ENCODE results near the gene PAK5.
A peak's percentile ranks its signal among the peaks of the same experiment; 100 is the strongest.

The PAK5 gene

DNA sequence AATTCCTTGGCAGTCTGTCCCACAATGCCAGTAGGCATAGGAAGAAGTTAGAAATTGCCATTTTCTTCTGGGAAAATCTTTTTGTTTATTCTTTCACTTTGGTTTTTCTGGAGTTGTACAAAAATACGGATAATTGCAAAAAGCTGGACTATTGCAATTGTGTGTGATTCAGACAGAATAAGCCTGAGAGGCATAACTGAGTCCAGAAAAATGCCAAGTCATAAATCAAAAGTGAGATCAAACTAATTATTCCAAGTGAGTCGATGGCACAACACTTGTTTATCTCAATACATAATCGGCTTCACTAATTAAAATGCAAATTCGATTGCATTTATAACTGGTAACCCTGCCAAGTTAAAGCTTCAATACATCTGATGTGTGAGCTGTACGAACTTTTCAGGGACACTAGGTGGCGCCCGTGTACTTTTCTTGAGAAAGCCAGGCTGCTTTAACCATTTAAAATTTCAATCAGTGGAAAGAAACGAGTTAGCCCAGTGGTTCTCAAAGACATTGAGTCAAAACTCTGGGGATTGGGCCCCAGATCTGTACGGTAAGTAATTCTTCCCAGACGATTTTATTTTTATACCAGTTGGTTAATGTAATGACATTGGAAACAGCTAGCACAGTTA lies 221.9 kb downstream of the PAK5 start:
- TF ChIP-seq, protein P1, sequence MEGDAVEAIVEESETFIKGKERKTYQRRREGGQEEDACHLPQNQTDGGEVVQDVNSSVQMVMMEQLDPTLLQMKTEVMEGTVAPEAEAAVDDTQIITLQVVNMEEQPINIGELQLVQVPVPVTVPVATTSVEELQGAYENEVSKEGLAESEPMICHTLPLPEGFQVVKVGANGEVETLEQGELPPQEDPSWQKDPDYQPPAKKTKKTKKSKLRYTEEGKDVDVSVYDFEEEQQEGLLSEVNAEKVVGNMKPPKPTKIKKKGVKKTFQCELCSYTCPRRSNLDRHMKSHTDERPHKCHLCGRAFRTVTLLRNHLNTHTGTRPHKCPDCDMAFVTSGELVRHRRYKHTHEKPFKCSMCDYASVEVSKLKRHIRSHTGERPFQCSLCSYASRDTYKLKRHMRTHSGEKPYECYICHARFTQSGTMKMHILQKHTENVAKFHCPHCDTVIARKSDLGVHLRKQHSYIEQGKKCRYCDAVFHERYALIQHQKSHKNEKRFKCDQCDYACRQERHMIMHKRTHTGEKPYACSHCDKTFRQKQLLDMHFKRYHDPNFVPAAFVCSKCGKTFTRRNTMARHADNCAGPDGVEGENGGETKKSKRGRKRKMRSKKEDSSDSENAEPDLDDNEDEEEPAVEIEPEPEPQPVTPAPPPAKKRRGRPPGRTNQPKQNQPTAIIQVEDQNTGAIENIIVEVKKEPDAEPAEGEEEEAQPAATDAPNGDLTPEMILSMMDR (IDR thresholded peaks at IDR 0.05): peak; percentile 75
- H3K4me3 ChIP-seq: no peak overlapping the region
- DNase-seq (ENCODE audit: low spot score): no peak

DNA sequence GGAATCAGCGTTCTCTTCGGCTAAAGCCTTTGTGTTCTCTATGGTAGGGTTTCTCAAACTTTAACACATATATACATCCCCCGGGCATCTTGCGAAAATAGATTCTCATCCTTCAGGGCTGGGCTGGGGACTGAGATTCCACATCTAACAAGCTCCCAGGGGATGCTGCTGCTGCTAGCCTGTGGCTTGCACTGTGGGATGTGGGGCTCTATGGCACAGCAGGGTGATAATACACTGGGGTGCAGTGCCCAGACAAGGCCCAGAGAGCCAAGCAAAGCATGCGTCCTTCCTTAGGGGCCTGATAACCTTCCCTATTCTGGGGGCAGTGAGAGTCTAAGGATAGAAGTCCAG lies 222.4 kb downstream of the PAK5 start:
- TF ChIP-seq, protein P1 (IDR thresholded peaks at IDR 0.05): no peak
- DNase-seq (ENCODE audit: low spot score): no peak
- H3K4me3 ChIP-seq: no peak overlapping the region
- no peak overlapping the region for H3K27ac ChIP-seq

More for the DNA sequence above, 221.9 kb downstream of the PAK5 start:
- no peak overlapping the region for H3K27ac ChIP-seq

DNA sequence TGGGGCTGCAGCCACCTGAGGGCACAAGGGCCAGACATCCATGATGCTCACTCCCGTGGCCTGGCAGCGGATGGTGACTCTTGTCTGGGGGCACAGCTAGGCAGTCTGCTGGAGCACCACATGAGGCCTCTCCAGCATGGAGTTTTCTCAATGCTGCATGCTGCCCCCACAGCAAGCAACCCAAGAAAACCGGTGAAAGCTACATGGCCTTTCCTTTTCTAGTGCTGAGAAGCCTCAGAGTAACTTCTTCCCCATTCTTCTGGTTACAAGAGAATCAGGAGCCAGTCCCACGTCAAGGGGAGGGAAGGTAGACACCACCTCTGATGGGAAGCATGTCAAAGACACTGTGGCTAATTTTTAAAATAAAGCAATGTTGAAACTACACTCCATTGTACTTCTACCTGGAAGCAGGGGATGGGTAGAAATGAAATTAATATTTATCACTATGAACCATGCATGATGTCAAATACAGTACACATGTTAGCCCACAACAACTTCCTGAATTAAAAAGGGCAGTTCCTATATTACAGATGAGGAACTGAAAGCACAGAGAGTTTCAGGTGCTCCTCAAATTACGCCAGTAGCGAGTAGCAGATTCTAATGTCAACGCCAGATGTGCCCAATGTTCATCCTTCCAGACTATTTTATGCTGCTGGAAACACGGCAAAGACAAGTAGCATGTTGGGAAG lies 223.0 kb downstream of the PAK5 start:
- no peak overlapping the region for H3K4me3 ChIP-seq
- no peak for DNase-seq (ENCODE audit: low spot score)
- TF ChIP-seq, protein P1 (IDR thresholded peaks at IDR 0.05): no peak
- H3K27ac ChIP-seq: no peak overlapping the region

DNA sequence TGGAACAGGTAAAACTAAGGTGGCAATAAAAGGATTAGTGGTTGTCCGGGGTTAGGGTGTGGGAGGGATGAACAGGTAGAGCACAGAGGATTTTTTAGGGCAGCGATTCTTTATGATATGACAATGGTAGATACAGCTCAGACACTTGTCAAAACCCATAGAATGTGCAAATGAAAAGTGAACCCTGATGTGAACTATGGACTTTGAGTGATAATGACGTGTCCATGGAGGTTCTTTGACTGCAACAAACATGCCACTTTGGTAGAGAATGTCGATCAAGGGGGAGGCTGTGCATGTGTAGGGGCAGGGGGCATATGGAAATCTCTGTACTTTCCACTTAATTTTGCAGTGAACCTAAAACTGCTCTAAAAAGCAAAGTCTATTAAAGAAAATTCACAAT lies 223.8 kb downstream of the PAK5 start:
- TF ChIP-seq, protein P1 (IDR thresholded peaks at IDR 0.05): no peak

DNA sequence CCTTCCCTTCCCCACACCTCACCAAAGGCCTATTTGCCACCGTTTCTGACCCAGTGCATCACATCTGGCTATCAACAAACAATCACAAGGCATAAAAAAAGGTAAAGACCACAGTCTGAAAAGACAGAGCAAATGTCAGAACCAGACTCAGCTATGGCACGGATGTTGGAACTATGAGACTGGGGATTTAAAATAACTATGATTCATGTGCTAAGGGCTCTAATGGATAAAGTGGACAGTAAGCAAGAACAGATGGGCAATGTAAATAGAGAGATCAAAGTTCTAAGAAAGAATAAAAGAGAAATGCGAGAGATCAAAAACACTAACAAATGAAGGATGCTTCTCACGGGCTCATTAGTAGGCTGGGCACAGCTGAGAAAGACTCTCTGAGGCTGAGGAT lies 225.0 kb downstream of the PAK5 start:
- TF ChIP-seq, protein P1 (IDR thresholded peaks at IDR 0.05): no peak
- no peak for DNase-seq (ENCODE audit: low spot score)

More for the DNA sequence above, 223.8 kb downstream of the PAK5 start:
- no peak for DNase-seq (ENCODE audit: low spot score)
- H3K4me3 ChIP-seq: no peak overlapping the region
- no peak overlapping the region for H3K27ac ChIP-seq

DNA sequence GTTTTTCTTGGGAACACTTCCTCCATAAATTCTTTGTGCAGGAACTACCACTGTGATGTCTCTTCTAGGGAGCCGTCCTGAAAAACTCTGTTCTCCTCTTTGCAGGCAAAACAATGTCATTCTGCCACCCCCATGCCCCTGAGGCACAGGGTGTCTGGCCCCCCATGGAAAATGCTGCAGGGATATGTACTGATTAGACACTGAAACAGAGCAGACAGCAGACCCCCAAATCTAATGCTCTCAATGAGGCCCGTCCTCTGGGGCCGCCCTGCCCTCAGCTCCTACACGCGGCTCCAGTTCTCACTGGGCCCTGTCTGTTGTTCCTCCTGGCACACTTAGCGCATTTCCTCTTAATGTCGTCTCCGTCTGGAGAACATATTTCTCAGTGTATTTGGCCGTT lies 227.0 kb downstream of the PAK5 start:
- Histone ChIP-seq H3K27ac (no peak overlapping the region), H3K4me3 (no peak overlapping the region)
- TF ChIP-seq, protein P1 (IDR thresholded peaks at IDR 0.05): no peak
- DNase-seq (ENCODE audit: low spot score): no peak

More for the DNA sequence above, 225.0 kb downstream of the PAK5 start:
- H3K4me3 ChIP-seq: no peak overlapping the region
- H3K27ac ChIP-seq: no peak overlapping the region

DNA sequence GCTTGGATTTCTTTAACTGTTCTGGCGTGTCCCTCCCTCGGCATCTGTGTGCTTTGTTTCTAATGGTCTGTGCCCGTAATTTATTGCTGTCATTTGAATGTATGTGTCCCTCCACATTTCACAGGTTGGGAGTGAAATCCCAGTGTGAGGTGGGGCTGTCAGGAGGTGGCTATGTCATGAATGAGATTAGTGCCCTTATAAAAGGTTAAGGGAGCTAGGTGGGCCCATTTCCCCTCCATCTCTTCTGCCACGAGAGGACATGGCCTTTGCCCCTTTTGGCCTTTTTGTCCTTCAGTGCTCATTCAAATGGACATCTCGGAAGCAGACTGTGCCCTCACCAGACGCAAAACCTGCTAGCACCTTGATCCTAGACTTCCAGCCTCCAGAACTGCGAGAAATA lies 228.2 kb downstream of the PAK5 start:
- Histone ChIP-seq H3K4me3 (no peak overlapping the region), H3K27ac (no peak overlapping the region)
- DNase-seq (ENCODE audit: low spot score): no peak
- TF ChIP-seq, protein P1 (IDR thresholded peaks at IDR 0.05): no peak
